ENCODE data around the gene ARPIN. TPM values are rescaled to one million over a fixed set of nuclear protein-coding genes. Genes with fewer than 3 reads are reported as not detected.
"Not testable (repeated sequence)": the region's sequence is repeated elsewhere in the genome, so short reads cannot be mapped to it uniquely, and the experiment has no call there.

ARPIN gene
- total RNA-seq, 1 donor from 2014 or later: not detected

- H3K9me3 Mint-ChIP-seq: no peaks in the 10 kb centered on the region
- no peaks in the 10 kb centered on the region for H3K27me3 Mint-ChIP-seq (ENCODE audit: low read depth)
- no peak overlapping the region for H3K27ac Mint-ChIP-seq
- H3K4me3 Mint-ChIP-seq (ENCODE audit: low read depth): no peak overlapping the region
- peaks cover 37% of the 10 kb centered on the region for H3K36me3 Mint-ChIP-seq (ENCODE audit: low read depth)
- DNase-seq (ENCODE audit: low spot score): no peak
- H3K4me1 Mint-ChIP-seq (ENCODE audit: low read depth): peaks cover 1% of the 10 kb centered on the region
- intact Hi-C loops (cut with micrococcal nuclease): no loop called here
Measured at GRCh38 chr15:89885611-89886010, 27.1 kb downstream of the ARPIN start.

GRCh38 chr15:89885179-89885578 is 27.6 kb downstream of the ARPIN start:
- H3K4me1 Mint-ChIP-seq (ENCODE audit: low read depth); H3K27me3 Mint-ChIP-seq (ENCODE audit: low read depth); DNase-seq (ENCODE audit: low spot score); H3K4me3 Mint-ChIP-seq (ENCODE audit: low read depth); intact Hi-C loops (cut with micrococcal nuclease); H3K27ac Mint-ChIP-seq; H3K9me3 Mint-ChIP-seq: not testable (repeated sequence)
- H3K36me3 Mint-ChIP-seq (ENCODE audit: low read depth): peaks cover 37% of the 10 kb centered on the region

GRCh38 chr15:89883518-89883917 is 29.2 kb downstream of the ARPIN start:
- H3K27me3 Mint-ChIP-seq (ENCODE audit: low read depth): no peaks in the 10 kb centered on the region
- H3K4me3 Mint-ChIP-seq (ENCODE audit: low read depth): no peak overlapping the region
- H3K36me3 Mint-ChIP-seq (ENCODE audit: low read depth): peaks cover 31% of the 10 kb centered on the region
- no peaks in the 10 kb centered on the region for H3K4me1 Mint-ChIP-seq (ENCODE audit: low read depth)
- no peak overlapping the region for H3K27ac Mint-ChIP-seq
- intact Hi-C loops (cut with micrococcal nuclease): no loop called here
- DNase-seq (ENCODE audit: low spot score): no peak
- H3K9me3 Mint-ChIP-seq: no peaks in the 10 kb centered on the region

GRCh38 chr15:89880727-89881126 is 32.0 kb downstream of the ARPIN start:
- H3K9me3 Mint-ChIP-seq: no peaks in the 10 kb centered on the region
- H3K27me3 Mint-ChIP-seq (ENCODE audit: low read depth): no peaks in the 10 kb centered on the region
- H3K4me1 Mint-ChIP-seq (ENCODE audit: low read depth): no peaks in the 10 kb centered on the region
- intact Hi-C loops (cut with micrococcal nuclease): no loop called here
- DNase-seq (ENCODE audit: low spot score): no peak
- H3K4me3 Mint-ChIP-seq (ENCODE audit: low read depth): no peak overlapping the region
- no peak overlapping the region for H3K27ac Mint-ChIP-seq
- peaks cover 31% of the 10 kb centered on the region for H3K36me3 Mint-ChIP-seq (ENCODE audit: low read depth)

DNA sequence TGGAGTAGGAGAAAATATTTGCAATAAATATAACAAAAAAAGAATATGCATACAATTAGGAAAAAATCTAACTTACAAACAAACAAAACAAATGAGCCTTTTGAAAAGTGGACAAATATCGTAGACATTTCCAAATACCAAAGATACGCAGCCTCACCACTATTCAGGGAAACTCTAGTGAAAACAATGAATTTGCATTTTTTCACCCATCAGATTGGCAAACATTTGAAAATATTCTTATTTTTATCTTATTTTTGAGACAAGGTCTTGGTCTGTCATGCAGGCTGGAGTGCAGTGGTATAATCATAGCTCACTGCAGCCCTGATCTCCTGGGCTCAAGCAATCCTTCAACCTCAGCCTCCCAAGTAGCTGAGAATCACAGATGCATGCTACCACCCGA is 34.4 kb downstream of the ARPIN start:
- Mint-ChIP-seq H3K36me3 (ENCODE audit: low read depth) (peaks cover 37% of the 10 kb centered on the region), H3K27ac (no peak overlapping the region)
- intact Hi-C loops (cut with micrococcal nuclease): no loop called here

DNA sequence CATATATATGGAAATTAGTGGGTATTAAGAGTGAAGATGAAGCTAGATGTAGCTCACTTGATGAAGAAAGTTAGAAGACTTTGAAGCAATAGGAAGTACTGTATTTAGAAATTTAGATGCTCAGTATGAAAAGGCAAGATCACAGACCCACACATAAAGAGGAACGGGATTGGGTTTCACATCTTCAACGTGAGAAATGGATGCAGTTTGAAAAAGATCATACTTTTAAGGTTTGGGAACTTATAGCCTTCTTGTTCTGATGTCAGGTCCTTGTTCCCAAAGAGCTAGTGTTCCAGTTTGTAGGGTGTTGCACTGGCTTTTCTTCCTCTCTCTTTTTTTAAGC is 35.7 kb downstream of the ARPIN start:
- intact Hi-C loops (cut with micrococcal nuclease): no loop called here
- peaks cover 4% of the 10 kb centered on the region for H3K4me1 Mint-ChIP-seq (ENCODE audit: low read depth)
- H3K4me3 Mint-ChIP-seq (ENCODE audit: low read depth): no peak overlapping the region
- H3K36me3 Mint-ChIP-seq (ENCODE audit: low read depth): peaks cover 31% of the 10 kb centered on the region
- no peaks in the 10 kb centered on the region for H3K9me3 Mint-ChIP-seq
- no peaks in the 10 kb centered on the region for H3K27me3 Mint-ChIP-seq (ENCODE audit: low read depth)
- no peak overlapping the region for H3K27ac Mint-ChIP-seq
- no peak for DNase-seq (ENCODE audit: low spot score)

More for the DNA sequence above, 34.4 kb downstream of the ARPIN start:
- Mint-ChIP-seq H3K9me3 (no peaks in the 10 kb centered on the region), H3K27me3 (ENCODE audit: low read depth) (no peaks in the 10 kb centered on the region), H3K4me3 (ENCODE audit: low read depth) (no peak overlapping the region), H3K4me1 (ENCODE audit: low read depth) (peaks cover 4% of the 10 kb centered on the region)
- DNase-seq (ENCODE audit: low spot score): no peak

DNA sequence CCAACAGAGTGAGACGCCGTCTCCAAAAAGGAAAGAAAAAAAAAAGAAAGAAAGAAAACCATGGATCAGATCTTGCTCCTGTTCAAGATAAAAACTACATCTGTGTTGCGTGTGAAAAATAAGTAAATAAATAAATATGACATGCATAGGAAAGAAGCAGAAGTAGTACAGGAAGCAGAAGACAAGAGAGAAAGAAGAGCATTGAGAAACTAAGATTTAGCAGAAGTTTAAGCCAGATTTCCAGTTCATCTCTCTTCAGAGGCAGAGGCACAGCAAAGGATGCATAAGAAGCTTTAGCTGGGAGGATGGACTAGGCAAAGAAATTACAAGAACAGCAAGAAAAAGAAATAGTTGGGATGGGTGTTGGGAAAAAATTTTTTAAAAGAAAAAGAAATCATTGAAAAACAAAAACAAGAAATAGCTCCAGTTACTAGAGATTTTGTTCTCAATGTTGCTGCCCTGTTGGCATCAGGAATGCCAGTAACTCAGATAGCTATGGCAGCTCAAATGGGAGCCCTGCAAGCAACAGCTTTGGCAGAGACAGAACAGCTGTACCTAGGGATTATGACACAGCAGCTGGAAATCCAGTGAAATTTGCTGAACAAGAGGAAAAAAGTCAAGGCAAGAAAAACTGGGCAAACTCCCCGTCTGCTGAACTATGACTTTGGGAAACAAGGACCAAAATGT is 36.2 kb downstream of the ARPIN start:
- Mint-ChIP-seq H3K27ac (no peak overlapping the region), H3K4me3 (ENCODE audit: low read depth) (no peak overlapping the region), H3K27me3 (ENCODE audit: low read depth) (no peaks in the 10 kb centered on the region), H3K9me3 (no peaks in the 10 kb centered on the region), H3K36me3 (ENCODE audit: low read depth) (peaks cover 31% of the 10 kb centered on the region), H3K4me1 (ENCODE audit: low read depth) (peaks cover 4% of the 10 kb centered on the region)
- intact Hi-C loops (cut with micrococcal nuclease): no loop called here
- no peak for DNase-seq (ENCODE audit: low spot score)

DNA sequence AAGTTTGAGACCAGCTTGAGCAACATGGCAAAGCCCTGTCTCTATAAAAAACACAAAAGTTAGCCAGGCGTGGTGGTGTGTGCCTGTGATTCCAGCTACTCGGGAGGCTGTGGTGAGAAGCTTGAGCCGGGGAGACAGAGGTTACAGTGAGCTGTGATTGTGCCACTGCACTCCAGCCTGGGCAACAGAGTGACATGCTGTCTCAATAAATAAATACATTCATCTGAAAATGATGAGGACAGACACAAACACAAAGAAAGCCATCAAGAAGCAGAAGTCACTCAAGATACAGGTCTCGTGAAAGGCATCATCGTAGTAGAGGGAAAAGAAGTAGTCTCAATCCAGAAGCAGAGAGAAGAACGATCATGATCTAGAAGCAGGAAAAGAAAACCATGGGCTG is 37.0 kb downstream of the ARPIN start:
- no peak overlapping the region for H3K27ac Mint-ChIP-seq
- H3K9me3 Mint-ChIP-seq: no peaks in the 10 kb centered on the region
- H3K4me3 Mint-ChIP-seq (ENCODE audit: low read depth): no peak overlapping the region
- peaks cover 27% of the 10 kb centered on the region for H3K36me3 Mint-ChIP-seq (ENCODE audit: low read depth)
- no peak for DNase-seq (ENCODE audit: low spot score)
- intact Hi-C loops (cut with micrococcal nuclease): loop anchor here (1.0 to 2.0 kb wide), 2 partner anchors 115 to 135 kb away; no protein-coding TSS in a partner anchor
- H3K27me3 Mint-ChIP-seq (ENCODE audit: low read depth): no peaks in the 10 kb centered on the region
- peaks cover 4% of the 10 kb centered on the region for H3K4me1 Mint-ChIP-seq (ENCODE audit: low read depth)

GRCh38 chr15:89874926-89875564 is 37.7 kb downstream of the ARPIN start:
- peak; percentile 69 for DNase-seq (ENCODE audit: low spot score)
- H3K36me3 Mint-ChIP-seq (ENCODE audit: low read depth): peaks cover 33% of the 10 kb centered on the region
- intact Hi-C loops (cut with micrococcal nuclease): loop anchor here (1.0 to 2.0 kb wide), 2 partner anchors 115 to 134 kb away; no protein-coding TSS in a partner anchor
- no peak overlapping the region for H3K27ac Mint-ChIP-seq
- H3K4me1 Mint-ChIP-seq (ENCODE audit: low read depth): peaks cover 4% of the 10 kb centered on the region
- H3K27me3 Mint-ChIP-seq (ENCODE audit: low read depth): no peaks in the 10 kb centered on the region
- H3K9me3 Mint-ChIP-seq: no peaks in the 10 kb centered on the region
- no peak overlapping the region for H3K4me3 Mint-ChIP-seq (ENCODE audit: low read depth)

DNA sequence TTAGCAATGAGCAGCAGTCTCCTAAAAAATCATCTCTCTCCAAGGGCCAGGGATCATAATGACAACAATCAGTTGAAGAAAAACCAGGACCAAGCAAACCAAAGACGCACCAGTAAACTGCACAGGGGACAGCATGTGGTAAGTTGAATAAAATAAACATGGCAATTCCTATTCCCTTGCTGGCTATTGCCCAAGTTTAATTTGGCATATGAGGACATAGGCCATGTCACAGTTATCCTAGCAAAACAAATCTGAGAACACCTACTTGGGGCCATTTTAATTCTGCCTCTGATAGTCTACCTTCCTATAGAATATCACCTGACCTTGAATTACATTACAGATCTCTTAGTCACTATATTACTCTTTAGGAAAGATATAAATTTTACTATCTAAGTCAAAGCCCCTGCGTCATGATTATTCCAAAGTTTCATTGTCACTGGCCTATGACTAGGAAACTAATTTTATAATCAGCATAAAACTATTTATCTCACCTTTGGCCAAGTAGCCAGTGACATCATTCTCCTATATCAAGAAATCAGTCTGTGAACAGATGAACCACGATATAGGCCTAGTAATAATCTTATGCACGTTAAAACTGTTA is 42.0 kb downstream of the ARPIN start:
- no peak overlapping the region for H3K4me3 Mint-ChIP-seq (ENCODE audit: low read depth)
- no peaks in the 10 kb centered on the region for H3K27me3 Mint-ChIP-seq (ENCODE audit: low read depth)
- DNase-seq (ENCODE audit: low spot score): no peak
- peaks cover 28% of the 10 kb centered on the region for H3K36me3 Mint-ChIP-seq (ENCODE audit: low read depth)
- peaks cover 4% of the 10 kb centered on the region for H3K4me1 Mint-ChIP-seq (ENCODE audit: low read depth)
- H3K9me3 Mint-ChIP-seq: no peaks in the 10 kb centered on the region
- intact Hi-C loops (cut with micrococcal nuclease): no loop called here
- no peak overlapping the region for H3K27ac Mint-ChIP-seq

DNA sequence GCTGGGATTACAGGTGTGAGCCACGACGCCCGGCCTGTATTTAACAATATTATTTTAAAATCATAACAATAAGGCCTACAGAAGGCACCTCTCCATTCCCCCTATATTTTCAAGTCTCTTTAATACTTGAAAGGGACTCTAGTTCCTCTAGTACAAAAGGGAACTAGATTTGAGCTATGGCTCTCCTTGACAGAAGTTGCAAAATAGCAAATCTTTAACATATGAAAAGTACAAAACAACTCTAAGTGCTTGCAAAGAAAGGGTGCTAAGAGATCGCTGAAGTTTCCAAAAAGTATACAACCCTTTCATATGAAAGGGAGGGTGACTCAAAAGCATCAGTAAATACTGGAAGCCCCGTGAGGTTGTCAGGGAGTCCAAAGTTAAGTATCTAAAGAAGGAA is 42.7 kb downstream of the ARPIN start:
- Mint-ChIP-seq H3K4me1 (ENCODE audit: low read depth) (peaks cover under 1% of the 10 kb centered on the region), H3K27ac (no peak overlapping the region), H3K4me3 (ENCODE audit: low read depth) (no peak overlapping the region), H3K27me3 (ENCODE audit: low read depth) (no peaks in the 10 kb centered on the region), H3K36me3 (ENCODE audit: low read depth) (peaks cover 23% of the 10 kb centered on the region), H3K9me3 (no peaks in the 10 kb centered on the region)
- DNase-seq (ENCODE audit: low spot score): no peak
- intact Hi-C loops (cut with micrococcal nuclease): no loop called here

DNA sequence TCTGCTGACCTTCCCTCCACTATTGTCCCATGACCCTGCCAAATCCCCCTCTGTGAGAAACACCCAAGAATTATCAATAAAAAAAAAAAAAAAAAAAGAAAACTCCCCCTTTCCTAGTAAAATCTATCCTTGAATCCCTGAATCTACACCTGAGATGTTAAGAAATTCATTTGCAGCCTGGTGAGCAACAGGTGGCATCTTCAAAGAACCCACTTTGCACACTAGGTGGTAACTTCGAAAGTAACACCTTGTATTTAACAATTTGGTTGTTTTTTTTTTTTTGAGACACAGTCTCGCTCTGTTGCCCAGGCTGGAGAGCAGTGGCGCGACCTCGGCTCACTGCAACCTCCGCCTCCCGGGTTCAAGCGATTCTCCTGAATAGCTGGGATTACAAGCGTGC is 43.3 kb downstream of the ARPIN start:
- H3K36me3 Mint-ChIP-seq (ENCODE audit: low read depth): peaks cover 22% of the 10 kb centered on the region
- DNase-seq (ENCODE audit: low spot score); H3K9me3 Mint-ChIP-seq; intact Hi-C loops (cut with micrococcal nuclease); H3K27me3 Mint-ChIP-seq (ENCODE audit: low read depth); H3K27ac Mint-ChIP-seq; H3K4me1 Mint-ChIP-seq (ENCODE audit: low read depth); H3K4me3 Mint-ChIP-seq (ENCODE audit: low read depth): not testable (repeated sequence)

DNA sequence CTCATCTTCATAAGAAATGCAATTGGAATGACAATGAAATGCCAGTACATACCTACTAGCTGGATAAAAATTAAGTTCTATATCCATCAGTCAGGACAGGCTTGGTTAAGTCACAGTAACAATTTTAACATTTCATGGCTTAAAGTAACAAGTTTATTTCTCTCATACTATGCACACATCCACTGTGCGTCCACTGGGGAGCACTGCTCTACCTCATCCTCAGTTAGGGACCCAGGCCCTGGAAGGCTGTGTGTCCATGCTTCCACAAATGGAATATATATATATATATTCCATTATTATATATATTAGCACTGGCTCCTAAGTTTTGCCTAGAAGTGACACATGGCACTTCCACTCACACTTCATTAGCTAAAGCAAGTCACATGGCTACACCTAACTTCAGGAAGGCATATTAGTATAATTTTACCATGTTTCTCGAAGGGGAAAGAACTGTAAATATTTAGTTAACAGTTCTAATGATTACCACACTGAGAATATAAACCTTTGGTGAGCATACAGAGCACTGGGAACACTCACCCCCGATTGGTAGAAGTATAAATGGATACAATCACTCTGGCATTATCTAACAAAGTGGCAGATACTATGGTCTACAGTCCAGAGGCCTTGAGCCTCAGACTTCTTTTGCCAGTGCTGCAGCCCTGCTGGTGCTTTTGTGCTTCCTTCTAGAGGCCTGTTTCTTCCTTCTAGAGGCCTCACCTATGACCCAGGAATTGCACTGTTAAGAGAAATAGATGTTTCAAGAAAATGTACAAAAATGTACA is 47.6 kb downstream of the ARPIN start:
- intact Hi-C loops (cut with micrococcal nuclease): no loop called here

More for the DNA sequence above, 47.6 kb downstream of the ARPIN start:
- H3K9me3 Mint-ChIP-seq: no peaks in the 10 kb centered on the region
- H3K36me3 Mint-ChIP-seq (ENCODE audit: low read depth): peaks cover 22% of the 10 kb centered on the region
- H3K27me3 Mint-ChIP-seq (ENCODE audit: low read depth): no peaks in the 10 kb centered on the region
- no peak for DNase-seq (ENCODE audit: low spot score)
- no peak overlapping the region for H3K4me3 Mint-ChIP-seq (ENCODE audit: low read depth)
- peaks cover 8% of the 10 kb centered on the region for H3K4me1 Mint-ChIP-seq (ENCODE audit: low read depth)
- no peak overlapping the region for H3K27ac Mint-ChIP-seq

Measured in activated T-helper 2 cell treated with anti-CD3 and anti-CD28 coated beads, Interferon-gamma antibody, Interleukin-2, Interleukin-4, amounts not matched to agents 10 μg/mL and 5 μg/mL and 100 μg/mL, durations not matched to agents 14 hours and 24 hours and 36 hours (primary cell).